ENCODE measurements around the gene CCHCR1.

- TF ChIP-seq, protein P1, sequence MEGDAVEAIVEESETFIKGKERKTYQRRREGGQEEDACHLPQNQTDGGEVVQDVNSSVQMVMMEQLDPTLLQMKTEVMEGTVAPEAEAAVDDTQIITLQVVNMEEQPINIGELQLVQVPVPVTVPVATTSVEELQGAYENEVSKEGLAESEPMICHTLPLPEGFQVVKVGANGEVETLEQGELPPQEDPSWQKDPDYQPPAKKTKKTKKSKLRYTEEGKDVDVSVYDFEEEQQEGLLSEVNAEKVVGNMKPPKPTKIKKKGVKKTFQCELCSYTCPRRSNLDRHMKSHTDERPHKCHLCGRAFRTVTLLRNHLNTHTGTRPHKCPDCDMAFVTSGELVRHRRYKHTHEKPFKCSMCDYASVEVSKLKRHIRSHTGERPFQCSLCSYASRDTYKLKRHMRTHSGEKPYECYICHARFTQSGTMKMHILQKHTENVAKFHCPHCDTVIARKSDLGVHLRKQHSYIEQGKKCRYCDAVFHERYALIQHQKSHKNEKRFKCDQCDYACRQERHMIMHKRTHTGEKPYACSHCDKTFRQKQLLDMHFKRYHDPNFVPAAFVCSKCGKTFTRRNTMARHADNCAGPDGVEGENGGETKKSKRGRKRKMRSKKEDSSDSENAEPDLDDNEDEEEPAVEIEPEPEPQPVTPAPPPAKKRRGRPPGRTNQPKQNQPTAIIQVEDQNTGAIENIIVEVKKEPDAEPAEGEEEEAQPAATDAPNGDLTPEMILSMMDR (IDR thresholded peaks at IDR 0.05; ENCODE audit: insufficient read depth, low read length, poor library complexity, severe bottlenecking) = no peak
- TF ChIP-seq EZH2phosphoT487 (conservative IDR thresholded peaks at IDR 0.05; ENCODE audit: low read length) = no peak
Measured at GRCh38 chr6:31204751-31205145, 47.1 kb upstream of the CCHCR1 start.
